ENCODE measurements around the gene DLG1.
"Not testable (repeated sequence)": the region's sequence is repeated elsewhere in the genome, so short reads cannot be mapped to it uniquely, and the experiment has no call there.

Gene DLG1

GRCh38 chr3:197062446-197062845, 236.0 kb downstream of the DLG1 start:
- no peak for DNase-seq (ENCODE audit: low spot score)
- no peak for TF ChIP-seq CTCF (IDR thresholded peaks at IDR 0.05; ENCODE audit: extremely low read depth, missing control alignments)

GRCh38 chr3:197051637-197052036, 246.8 kb downstream of the DLG1 start:
- DNase-seq (ENCODE audit: low spot score): not testable (repeated sequence)

GRCh38 chr3:197050511-197050910, 247.9 kb downstream of the DLG1 start:
- DNase-seq (ENCODE audit: low spot score): peak; percentile 41
- TF ChIP-seq CTCF (IDR thresholded peaks at IDR 0.05; ENCODE audit: extremely low read depth, missing control alignments): no peak

GRCh38 chr3:197042539-197042938, 255.9 kb downstream of the DLG1 start:
- TF ChIP-seq CTCF (IDR thresholded peaks at IDR 0.05; ENCODE audit: extremely low read depth, missing control alignments): no peak
- no peak for DNase-seq (ENCODE audit: low spot score)

GRCh38 chr3:197041875-197042488, 256.4 kb downstream of the DLG1 start:
- no peak for DNase-seq (ENCODE audit: low spot score)
- no peak for TF ChIP-seq CTCF (IDR thresholded peaks at IDR 0.05; ENCODE audit: extremely low read depth, missing control alignments)

GRCh38 chr3:197040658-197041057, 257.8 kb downstream of the DLG1 start:
- DNase-seq (ENCODE audit: low spot score): no peak
- TF ChIP-seq CTCF (IDR thresholded peaks at IDR 0.05; ENCODE audit: extremely low read depth, missing control alignments): no peak

- DNase-seq (ENCODE audit: low spot score): no peak
- TF ChIP-seq CTCF (IDR thresholded peaks at IDR 0.05; ENCODE audit: extremely low read depth, missing control alignments): no peak
Observed at GRCh38 chr3:197038679-197039462, 259.5 kb downstream of the DLG1 start.

GRCh38 chr3:197035577-197035976, 262.8 kb downstream of the DLG1 start:
- no peak for TF ChIP-seq CTCF (IDR thresholded peaks at IDR 0.05; ENCODE audit: extremely low read depth, missing control alignments)
- no peak for DNase-seq (ENCODE audit: low spot score)

GRCh38 chr3:197034778-197035177, 263.6 kb downstream of the DLG1 start:
- DNase-seq (ENCODE audit: low spot score): not testable (repeated sequence)

- DNase-seq (ENCODE audit: low spot score): not testable (repeated sequence)
Observed at GRCh38 chr3:197033764-197034163, 264.6 kb downstream of the DLG1 start.

All from GM20000 (cell line).